PC-3 (cell line): Measurements from ENCODE around the gene FBXW9. TPM values are rescaled to one million over a fixed set of nuclear protein-coding genes. Genes with fewer than 3 reads are reported as not detected.

Source experiments
- ATAC-seq: fragments of 200-7000 bp; cut with Tn5 transposase; 2 replicates; pipeline ENCODE4 v1.9.1; 2020; ENCODE audit warnings: mild to moderate bottlenecking, moderate library complexity
- BruUV-seq: library from RNA; stranded (reverse); fragments of 400-500 nt; replicated peaks from 2 replicates; lab custom pipeline; 2021; lab: Mats Ljungman, UMichigan
- CTCF ChIA-PET: fragments of 300-600 bp; sonication (Branson Sonifier 250); formaldehyde crosslinking; loops from one replicate; lab custom pipeline; 2022; ENCODE audit warnings: antibody characterized with exemption; lab: Charles Lee
- POLR2A ChIA-PET: fragments of 300-600 bp; sonication (Branson Sonifier 250); formaldehyde crosslinking; loops from one replicate; lab custom pipeline; 2022; ENCODE audit warnings: antibody characterized with exemption; ENCODE audit not compliant: unreplicated experiment; lab: Charles Lee
- DNase-seq: peaks from one replicate; pipeline ENCODE4 v3.0.0-alpha.2; 2015
- H2AFZ ChIP-seq: fragments of 300-600 bp; sonication (generic); 2 replicates; pipeline ENCODE4 v1.6.0; 2016; ENCODE audit warnings: antibody characterized with exemption, low read length
- H3F3A ChIP-seq: fragments of 300-600 bp; sonication (generic); one replicate; pipeline ENCODE4 v1.6.0; 2017; ENCODE audit warnings: antibody characterized with exemption, low read length, control low read depth, mild to moderate bottlenecking; ENCODE audit not compliant: unreplicated experiment
- H3K27ac ChIP-seq: fragments of 300-600 bp; sonication (generic); 2 replicates; pipeline ENCODE4 v1.5.1; 2016; ENCODE audit warnings: mild to moderate bottlenecking, low read length
- H3K27me3 ChIP-seq: fragments of 300-600 bp; sonication (generic); 2 replicates; pipeline ENCODE4 v1.6.1; 2016; ENCODE audit warnings: low read length, mixed read lengths
- H3K36me3 ChIP-seq: fragments of 300-600 bp; sonication (generic); 2 replicates; pipeline ENCODE4 v1.6.1; 2016; ENCODE audit warnings: low read depth, mixed run types, low read length, mixed read lengths
- H3K4me1 ChIP-seq: fragments of 300-600 bp; sonication (generic); 2 replicates; pipeline ENCODE4 v1.5.1; 2016; ENCODE audit warnings: low read length; ENCODE audit not compliant: insufficient read depth
- H3K4me2 ChIP-seq: fragments of 300-600 bp; sonication (generic); 2 replicates; pipeline ENCODE4 v1.6.0; 2016; ENCODE audit warnings: low read length
- H3K4me3 ChIP-seq: fragments of 300-600 bp; sonication (generic); 2 replicates; pipeline ENCODE4 v1.5.1; 2016; ENCODE audit warnings: mild to moderate bottlenecking, low read length, mixed read lengths
- H3K79me2 ChIP-seq: fragments of 300-600 bp; sonication (generic); 2 replicates; pipeline ENCODE4 v1.6.1; 2017; ENCODE audit warnings: low read length, mixed read lengths
- H3K9ac ChIP-seq: fragments of 300-600 bp; sonication (generic); 2 replicates; pipeline ENCODE4 v1.6.0; 2016; ENCODE audit warnings: mild to moderate bottlenecking, low read length
- H3K9me2 ChIP-seq: fragments of 300-600 bp; sonication (generic); replicated peaks from 2 replicates; pipeline ENCODE4 v1.6.1; 2016; ENCODE audit warnings: mixed run types, low read length, mixed read lengths
- H3K9me3 ChIP-seq: fragments of 300-600 bp; sonication (generic); 2 replicates; pipeline ENCODE4 v1.6.1; 2016; ENCODE audit warnings: low read length, mixed read lengths
- H4K20me1 ChIP-seq: fragments of 300-600 bp; sonication (generic); 2 replicates; pipeline ENCODE4 v1.6.1; 2016; ENCODE audit warnings: low read length, mixed read lengths
- EZH2 ChIP-seq: fragments of 300-600 bp; sonication (generic); IDR thresholded peaks from one replicate; pipeline ENCODE4 v1.6.1; 2017; ENCODE audit warnings: antibody characterized with exemption, mild to moderate bottlenecking, low read length; ENCODE audit not compliant: unreplicated experiment
- EZH2phosphoT487 ChIP-seq: fragments of 300-600 bp; sonication (generic); IDR thresholded peaks from 2 replicates; pipeline ENCODE4 v1.6.1; 2018; ENCODE audit warnings: mild to moderate bottlenecking, antibody characterized with exemption, low read length, borderline replicate concordance
- intact Hi-C: fragments of 100-400 bp; cut with micrococcal nuclease; formaldehyde crosslinking; loops from 2 replicates; pipeline ENCODE4 v1.9.0; 2023
- total RNA-seq: library from RNA; depleted of rRNA; stranded (reverse); fragments of >200 nt; gene quantifications from 2 replicates; pipeline ENCODE4 v1.2.3, GENCODE V29; 2014
- TF ChIP-seq, protein P1 (sequence below): fragments of 300-600 bp; sonication (generic); conservative IDR thresholded peaks from 2 replicates; pipeline ENCODE4 v1.5.1; 2017; ENCODE audit warnings: antibody characterized with exemption, low read depth, mild to moderate bottlenecking, low read length

Gene FBXW9
- total RNA-seq, 1 experiment from 2014 or later, result 27.5 TPM

DNA sequence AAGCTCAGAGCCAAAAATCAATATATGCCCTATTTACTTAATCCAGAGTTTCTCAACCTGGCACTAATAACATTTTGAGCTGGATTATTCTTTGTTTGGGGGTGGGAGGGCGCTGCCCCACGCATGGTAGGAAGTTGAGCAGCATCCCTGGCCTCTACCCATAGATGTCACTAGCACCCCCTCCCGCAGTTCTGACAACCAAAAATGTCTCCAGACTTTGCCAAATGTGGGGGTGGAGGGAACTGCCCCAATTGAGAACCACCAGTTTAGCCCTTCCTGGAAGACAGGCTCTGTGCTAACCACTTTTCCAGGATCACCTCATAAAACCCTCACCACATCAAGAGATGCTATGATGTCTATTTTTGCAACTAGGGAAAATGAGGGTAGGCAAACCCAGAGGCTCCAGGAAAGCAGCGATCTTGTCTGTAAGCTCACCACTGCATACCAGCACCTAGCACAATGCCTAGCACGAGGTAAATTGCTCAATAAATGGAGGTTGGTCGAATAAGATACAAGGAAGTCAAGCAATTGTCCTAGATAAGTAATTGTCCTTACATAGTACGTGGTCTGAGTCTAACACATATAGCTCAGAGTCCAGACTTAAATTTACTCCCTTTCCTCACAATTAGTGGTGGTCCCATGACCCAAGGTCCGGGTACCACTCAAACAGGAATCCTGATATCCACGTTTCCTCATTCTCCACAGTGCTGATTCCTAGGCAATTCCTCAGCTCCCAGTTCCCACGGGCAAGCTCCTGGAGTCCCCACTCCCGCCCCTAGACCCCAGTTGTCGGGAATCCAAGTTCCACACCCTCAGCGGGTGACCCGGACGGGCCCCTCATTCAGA is 37.2 kb upstream of the FBXW9 start:
- ATAC-seq (no peak), DNase-seq (peak; percentile 53)
- peak overlapping the region; percentile 69 for H3K27ac ChIP-seq
- peak overlapping the region; percentile 75 for H3K4me3 ChIP-seq
- TF ChIP-seq, protein P1, sequence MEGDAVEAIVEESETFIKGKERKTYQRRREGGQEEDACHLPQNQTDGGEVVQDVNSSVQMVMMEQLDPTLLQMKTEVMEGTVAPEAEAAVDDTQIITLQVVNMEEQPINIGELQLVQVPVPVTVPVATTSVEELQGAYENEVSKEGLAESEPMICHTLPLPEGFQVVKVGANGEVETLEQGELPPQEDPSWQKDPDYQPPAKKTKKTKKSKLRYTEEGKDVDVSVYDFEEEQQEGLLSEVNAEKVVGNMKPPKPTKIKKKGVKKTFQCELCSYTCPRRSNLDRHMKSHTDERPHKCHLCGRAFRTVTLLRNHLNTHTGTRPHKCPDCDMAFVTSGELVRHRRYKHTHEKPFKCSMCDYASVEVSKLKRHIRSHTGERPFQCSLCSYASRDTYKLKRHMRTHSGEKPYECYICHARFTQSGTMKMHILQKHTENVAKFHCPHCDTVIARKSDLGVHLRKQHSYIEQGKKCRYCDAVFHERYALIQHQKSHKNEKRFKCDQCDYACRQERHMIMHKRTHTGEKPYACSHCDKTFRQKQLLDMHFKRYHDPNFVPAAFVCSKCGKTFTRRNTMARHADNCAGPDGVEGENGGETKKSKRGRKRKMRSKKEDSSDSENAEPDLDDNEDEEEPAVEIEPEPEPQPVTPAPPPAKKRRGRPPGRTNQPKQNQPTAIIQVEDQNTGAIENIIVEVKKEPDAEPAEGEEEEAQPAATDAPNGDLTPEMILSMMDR, result peak; percentile 68
- TF ChIP-seq EZH2phosphoT487, result no peak
- TF ChIP-seq EZH2, result no peak
- no peaks in the 10 kb centered on the region for H3K9me2 ChIP-seq
- TSS peak; percentile 33 for BruUV-seq
- peaks cover 27% of the 10 kb centered on the region for H3K4me1 ChIP-seq
- peaks cover 33% of the 10 kb centered on the region for H3K36me3 ChIP-seq
- no peaks in the 10 kb centered on the region for H3K27me3 ChIP-seq
- intact Hi-C loops, result loop anchor here (1.0 to 2.0 kb wide), 2 partner anchors 10 to 17 kb away; partner anchors contain the start of gene TNPO2
- H3K9me3 ChIP-seq, result no peaks in the 10 kb centered on the region
- peaks cover 26% of the 10 kb centered on the region for H4K20me1 ChIP-seq
- peak overlapping the region; percentile 98 for H3K9ac ChIP-seq
- H3F3A ChIP-seq, result no peaks in the 10 kb centered on the region
- peaks cover 67% of the 10 kb centered on the region for H3K79me2 ChIP-seq
- peak overlapping the region; percentile 93 for H3K4me2 ChIP-seq
- H2AFZ ChIP-seq, result peak overlapping the region; percentile 71
- ChIA-PET POLR2A (interaction anchor here (0.6 to 1.0 kb wide), 2 partner anchors 43 to 58 kb away, joined by 3 read pairs; partner anchors contain the start of gene JUNB), CTCF (interaction anchor here (0.6 to 1.0 kb wide), 4 partner anchors 13 to 208 kb away, joined by 3 to 7 read pairs (median 4); no protein-coding TSS in a partner anchor)

DNA sequence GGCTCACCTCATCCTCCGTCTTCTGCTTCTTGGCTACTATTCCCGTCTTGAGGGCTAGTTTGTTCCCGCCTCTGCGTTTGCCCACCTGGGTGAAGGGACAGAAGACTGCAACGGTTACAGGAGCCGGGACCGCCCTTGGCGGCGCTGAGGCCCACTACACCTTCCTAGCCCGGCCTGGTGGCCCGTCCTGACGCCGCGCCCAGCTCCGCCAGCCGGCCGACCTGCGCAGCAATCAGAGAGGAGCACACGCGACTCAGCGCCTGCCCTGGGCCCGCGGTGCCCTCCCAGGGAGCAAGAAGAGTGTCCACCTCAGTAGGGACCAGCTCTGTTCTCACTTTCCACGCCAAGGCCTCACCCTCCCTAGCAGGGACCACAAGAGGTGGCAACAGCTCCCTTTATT is 34.9 kb upstream of the FBXW9 start:
- no peaks in the 10 kb centered on the region for H3K9me3 ChIP-seq
- ChIA-PET POLR2A (no interaction called here), CTCF (no interaction called here)
- H3K36me3 ChIP-seq, result peaks cover 39% of the 10 kb centered on the region
- TF ChIP-seq, protein P1, result no peak
- no peak for TF ChIP-seq EZH2phosphoT487
- TF ChIP-seq EZH2, result no peak
- peaks cover 53% of the 10 kb centered on the region for H3K79me2 ChIP-seq
- H2AFZ ChIP-seq, result no peak overlapping the region
- intact Hi-C loops, result no loop called here
- DNase-seq, result no peak
- H3K9me2 ChIP-seq, result no peaks in the 10 kb centered on the region
- peaks cover 26% of the 10 kb centered on the region for H4K20me1 ChIP-seq
- ATAC-seq, result no peak
- H3K4me3 ChIP-seq, result no peak overlapping the region
- peaks cover 10% of the 10 kb centered on the region for H3F3A ChIP-seq
- H3K27ac ChIP-seq, result no peak overlapping the region
- H3K9ac ChIP-seq, result no peak overlapping the region
- BruUV-seq, result no TSS peak
- no peak overlapping the region for H3K4me2 ChIP-seq
- peaks cover 17% of the 10 kb centered on the region for H3K4me1 ChIP-seq
- no peaks in the 10 kb centered on the region for H3K27me3 ChIP-seq

DNA sequence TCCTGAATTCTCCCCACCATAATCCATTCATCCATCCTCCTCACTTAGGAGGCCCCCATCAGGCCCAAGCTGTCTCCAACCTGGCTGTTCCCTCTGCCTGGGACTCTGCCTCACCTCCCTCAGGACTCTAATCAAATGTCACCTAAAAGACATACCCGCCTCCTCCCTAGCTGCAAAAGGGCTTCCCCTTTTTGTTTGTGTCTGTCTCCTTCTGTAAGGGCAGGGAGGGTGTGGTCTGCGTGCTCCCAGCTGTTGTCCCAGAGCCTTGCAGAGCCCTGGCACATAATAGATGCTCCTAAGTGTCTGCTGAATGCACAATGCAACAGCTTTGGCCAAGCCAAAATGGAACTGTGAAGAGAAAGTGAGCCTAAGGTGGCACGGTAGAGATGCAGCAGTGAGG is 33.6 kb upstream of the FBXW9 start:
- Histone ChIP-seq H3K4me1 (peaks cover 14% of the 10 kb centered on the region), H3K9me3 (no peaks in the 10 kb centered on the region), H4K20me1 (peaks cover 26% of the 10 kb centered on the region), H3K9me2 (no peaks in the 10 kb centered on the region), H3K79me2 (peaks cover 53% of the 10 kb centered on the region), H3K27ac (no peak overlapping the region), H3F3A (peaks cover 10% of the 10 kb centered on the region), H3K4me3 (no peak overlapping the region), H3K27me3 (no peaks in the 10 kb centered on the region), H3K9ac (no peak overlapping the region), H3K36me3 (peaks cover 39% of the 10 kb centered on the region), H3K4me2 (no peak overlapping the region), H2AFZ (no peak overlapping the region)
- intact Hi-C loops, result no loop called here
- ChIA-PET POLR2A (no interaction called here), CTCF (no interaction called here)
- DNase-seq (no peak), ATAC-seq (no peak)
- BruUV-seq, result no TSS peak
- no peak for TF ChIP-seq EZH2phosphoT487
- no peak for TF ChIP-seq EZH2
- TF ChIP-seq, protein P1, result no peak
